HCT116 (cell line): ENCODE results near the gene ADORA1. TPM values are rescaled to one million over a fixed set of nuclear protein-coding genes. Genes with fewer than 3 reads are reported as not detected.
A peak's percentile ranks its signal among the peaks of the same experiment; 100 is the strongest.

ENCODE experiments used
- ATAC-seq: fragments of 200-7000 bp; cut with Tn5 transposase; 2 replicates; pipeline ENCODE4 v1.9.1; 2020; ENCODE audit warnings: mild to moderate bottlenecking, moderate library complexity
- BruUV-seq: library from RNA; stranded (reverse); fragments of 400-500 nt; replicated peaks from 2 replicates; lab custom pipeline; 2021; lab: Mats Ljungman, UMichigan
- CTCF ChIA-PET: fragments of 300-600 bp; sonication (Branson Sonifier 250); formaldehyde crosslinking; loops from one replicate; lab custom pipeline; 2021; ENCODE audit warnings: antibody characterized with exemption; lab: Charles Lee
- POLR2A ChIA-PET: fragments of 300-600, 350-600 bp; sonication (Branson Sonifier 250); formaldehyde crosslinking; loops from one replicate; lab custom pipeline; 2021; ENCODE audit warnings: antibody characterized with exemption; lab: Charles Lee
- RAD21 ChIA-PET, 2 experiments: fragments of 300-600 bp; sonication (Branson Sonifier 250); formaldehyde crosslinking; loops; one replicate each; lab custom pipeline; 2023; ENCODE audit warnings: low total read pairs in 2 of 2; ENCODE audit not compliant: uncharacterized antibody in 2 of 2, unreplicated experiment in 2 of 2, low non-redundant PET in 1 of 2; lab: Charles Lee
- DNase-seq: peaks from one replicate; pipeline ENCODE4 v3.0.0-alpha.2; 2010; ENCODE audit warnings: low read depth, low spot score
- H2AFZ ChIP-seq: fragments of 200-600 bp; shearing (Covaris generic), sonication (generic); 2 replicates; pipeline ENCODE4 v1.6.1; 2017; ENCODE audit warnings: low read depth, mixed run types, mixed read lengths, antibody characterized with exemption, low read length; ENCODE audit not compliant: poor library complexity, severe bottlenecking
- H3K27ac ChIP-seq: 2 replicates; pipeline ENCODE4 v1.5.1; 2012; ENCODE audit warnings: low read depth, low read length
- H3K27me3 ChIP-seq: fragments of 200-600 bp; sonication (generic); 2 replicates; pipeline ENCODE4 v1.6.1; 2016; ENCODE audit warnings: mixed run types, low read length, mixed read lengths; ENCODE audit not compliant: insufficient read depth
- H3K36me3 ChIP-seq, 2 experiments: fragments of 200-500 bp in 1 of 2; fragments of 200-600 bp in 1 of 2; sonication (Bioruptor generic) in 1 of 2; sonication (generic) in 1 of 2; 2 replicates each; pipeline versions ENCODE4 v1.5.1 to v1.6.1; 2014 to 2016; ENCODE audit warnings: low read length in 2 of 2, inconsistent platforms in 1 of 2, mixed read lengths in 1 of 2, mixed run types in 1 of 2; ENCODE audit not compliant: insufficient read depth in 2 of 2, control insufficient read depth in 1 of 2
- H3K4me1 ChIP-seq, 2 experiments: fragments of 200-600 bp in 1 of 2; sonication (generic) in 1 of 2; 2 replicates each; pipeline versions ENCODE4 v1.5.1 to v1.6.1; 2012 to 2017; ENCODE audit warnings: low read length in 2 of 2, inconsistent platforms in 1 of 2, mild to moderate bottlenecking in 1 of 2, mixed read lengths in 1 of 2, mixed run types in 1 of 2, moderate library complexity in 1 of 2; ENCODE audit not compliant: insufficient read depth in 2 of 2, control insufficient read depth in 1 of 2
- H3K4me2 ChIP-seq: fragments of 200-600 bp; sonication (generic); 2 replicates; pipeline ENCODE4 v1.6.1; 2017; ENCODE audit warnings: mixed run types, low read length, mixed read lengths
- H3K4me3 ChIP-seq, 2 experiments: fragments of 200-600 bp in 1 of 2; sonication (generic) in 1 of 2; replicated peaks in 1 of 2; 2 replicates each; pipeline ENCODE4 v1.5.1; 2011 to 2016; ENCODE audit warnings: low read length in 2 of 2, control low read depth in 1 of 2, low read depth in 1 of 2, mild to moderate bottlenecking in 1 of 2, mixed read lengths in 1 of 2, mixed run types in 1 of 2
- H3K79me2 ChIP-seq: fragments of 200-600 bp; sonication (generic); 2 replicates; pipeline ENCODE4 v1.6.1; 2017; ENCODE audit warnings: mild to moderate bottlenecking, mixed run types, low read length, moderate library complexity, mixed read lengths; ENCODE audit not compliant: insufficient read depth
- H3K9ac ChIP-seq: fragments of 200-600 bp; sonication (generic); 2 replicates; pipeline ENCODE4 v1.6.1; 2016; ENCODE audit warnings: low read length, mixed read lengths
- H3K9me2 ChIP-seq: fragments of 200-600 bp; sonication (generic), shearing (Covaris generic); 2 replicates; pipeline ENCODE4 v1.6.1; 2017; ENCODE audit warnings: mixed run types, mild to moderate bottlenecking, moderate library complexity; ENCODE audit not compliant: insufficient read depth
- H3K9me3 ChIP-seq, 2 experiments: fragments of 200-500 bp in 1 of 2; fragments of 200-600 bp in 1 of 2; sonication (Bioruptor generic) in 1 of 2; sonication (generic) in 1 of 2; 2 replicates each; pipeline ENCODE4 v1.6.1; 2014 to 2017; ENCODE audit warnings: low read length in 2 of 2, mixed read lengths in 2 of 2, inconsistent platforms in 1 of 2, low read depth in 1 of 2, mild to moderate bottlenecking in 1 of 2, mixed run types in 1 of 2, moderate library complexity in 1 of 2; ENCODE audit not compliant: control insufficient read depth in 1 of 2, insufficient read depth in 1 of 2
- H4K20me1 ChIP-seq: fragments of 200-600 bp; sonication (generic), shearing (Covaris generic); 2 replicates; pipeline ENCODE4 v1.6.1; 2017; ENCODE audit warnings: mixed run types, mild to moderate bottlenecking, moderate library complexity; ENCODE audit not compliant: insufficient read depth
- CTCF ChIP-seq, 3 experiments: fragments of 200-600 bp in 1 of 3; sonication (generic) in 1 of 3; IDR thresholded peaks in 2 of 3; conservative IDR thresholded peaks in 1 of 3; 2 replicates each; pipeline ENCODE4 v1.5.1; 2012 to 2017; ENCODE audit warnings: low read depth in 2 of 3, low read length in 2 of 3, antibody characterized with exemption in 1 of 3, borderline replicate concordance in 1 of 3, control low read depth in 1 of 3, mild to moderate bottlenecking in 1 of 3, mixed read lengths in 1 of 3, mixed run types in 1 of 3, moderate library complexity in 1 of 3; ENCODE audit not compliant: insufficient read depth in 1 of 3
- ELF1 ChIP-seq: IDR thresholded peaks from 2 replicates; pipeline ENCODE4 v1.6.1; 2012; ENCODE audit warnings: low read depth, borderline replicate concordance
- EZH2 ChIP-seq: fragments of 200-600 bp; sonication (generic); IDR thresholded peaks from 2 replicates; pipeline ENCODE4 v1.6.1; 2017; ENCODE audit warnings: antibody characterized with exemption, mixed run types
- FOSL1 ChIP-seq: IDR thresholded peaks from 2 replicates; pipeline ENCODE4 v1.6.1; 2012; ENCODE audit warnings: low read depth
- POLR2A ChIP-seq: IDR thresholded peaks from 2 replicates; pipeline ENCODE4 v1.7.0; 2011; ENCODE audit warnings: borderline replicate concordance; ENCODE audit not compliant: insufficient read depth, insufficient read length; ENCODE audit errors: extremely low read depth
- YY1 ChIP-seq: IDR thresholded peaks from 2 replicates; pipeline ENCODE4 v1.6.1; 2011; ENCODE audit warnings: low read length, low read depth, moderate library complexity, mild to moderate bottlenecking; ENCODE audit not compliant: insufficient replicate concordance; ENCODE audit errors: extremely low read depth
- ZNF274 ChIP-seq: fragments of 200-500 bp; sonication (Bioruptor generic); IDR thresholded peaks from 2 replicates; pipeline ENCODE4 v1.6.1; 2014; ENCODE audit warnings: mild to moderate bottlenecking, low read depth, low read length, inconsistent platforms
- intact Hi-C: fragments of 100-400 bp; cut with micrococcal nuclease; formaldehyde crosslinking; loops from 2 replicates; pipeline ENCODE4 v1.10.0; 2022
- total RNA-seq: library from RNA; stranded (reverse); gene quantifications from one replicate; pipeline ENCODE4 v1.2.1, GENCODE V29; 2021; ENCODE audit not compliant: unreplicated experiment
- TF ChIP-seq, protein P1 (sequence below): IDR thresholded peaks from 2 replicates; pipeline ENCODE4 v1.6.1; 2012

The ADORA1 gene
- total RNA-seq, 1 experiment from 2014 or later, result 2.8 TPM

- DNase-seq, result no peak
- ChIA-PET POLR2A (no interaction called here), CTCF (interaction anchor here (1.0 to 1.1 kb wide), 2 partner anchors 9 to 11 kb away, joined by 3 to 4 read pairs; no protein-coding TSS in a partner anchor)
- Histone ChIP-seq H3K36me3 (no peaks in the 10 kb centered on the region), H3K4me3 (no peak overlapping the region), H3K4me2 (no peak overlapping the region), H3K9ac (no peak overlapping the region), H3K79me2 (no peaks in the 10 kb centered on the region)
- TF ChIP-seq ELF1, result no peak
- no peak for TF ChIP-seq YY1
- no peak for TF ChIP-seq ZNF274
- TF ChIP-seq EZH2, result no peak
- no peak for TF ChIP-seq POLR2A
- TF ChIP-seq, protein P1, sequence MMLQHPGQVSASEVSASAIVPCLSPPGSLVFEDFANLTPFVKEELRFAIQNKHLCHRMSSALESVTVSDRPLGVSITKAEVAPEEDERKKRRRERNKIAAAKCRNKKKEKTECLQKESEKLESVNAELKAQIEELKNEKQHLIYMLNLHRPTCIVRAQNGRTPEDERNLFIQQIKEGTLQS, result no peak
- TF ChIP-seq, all 23 proteins: peak for 0
- Histone ChIP-seq H3K27ac (no peak overlapping the region), H4K20me1 (no peaks in the 10 kb centered on the region), H2AFZ (no peak overlapping the region), H3K9me2 (no peaks in the 10 kb centered on the region), H3K27me3 (no peaks in the 10 kb centered on the region), H3K4me1 (peaks cover 0 to 11% of the 10 kb centered on the region in 2 experiments; a peak in 3 of 4 replicates), H3K9me3 (no peaks in the 10 kb centered on the region)
- no TSS peak for BruUV-seq
- intact Hi-C loops, result no loop called here
- RAD21 ChIA-PET, result no interaction called here
- no peak for ATAC-seq
These were observed 8.2 kb downstream of the ADORA1 start for GRCh38 chr1:203135636-203136305.

- Histone ChIP-seq H3K9ac (no peak overlapping the region), H2AFZ (no peak overlapping the region), H4K20me1 (no peaks in the 10 kb centered on the region), H3K27ac (no peak overlapping the region), H3K4me1 (peaks cover 0 to 11% of the 10 kb centered on the region in 2 experiments; a peak in 3 of 4 replicates), H3K79me2 (no peaks in the 10 kb centered on the region), H3K9me2 (no peaks in the 10 kb centered on the region), H3K4me3 (no peak overlapping the region), H3K9me3 (no peaks in the 10 kb centered on the region), H3K27me3 (no peaks in the 10 kb centered on the region), H3K4me2 (no peak overlapping the region), H3K36me3 (no peaks in the 10 kb centered on the region)
- intact Hi-C loops, result no loop called here
- ATAC-seq, result peak; percentile 88
- DNase-seq, result no peak
- TF ChIP-seq CTCF (IDR thresholded peaks at IDR 0.05 in 2 of 3, conservative IDR thresholded peaks at IDR 0.05 in 1 of 3; ENCODE audit: borderline replicate concordance in 1 of 3, insufficient read depth in 1 of 3, low read depth in 2 of 3, low read length in 2 of 3) (peak in 2 of 3 experiments; percentile 32 to 34; a peak in 2 of 6 replicates), FOSL1 (no peak)
- no TSS peak for BruUV-seq
- POLR2A ChIA-PET, result no interaction called here
- RAD21 ChIA-PET, result no interaction called here
- CTCF ChIA-PET, result interaction anchor here (1.0 to 1.1 kb wide), 2 partner anchors 10 to 12 kb away, joined by 3 to 4 read pairs; no protein-coding TSS in a partner anchor
These were observed 9.0 kb downstream of the ADORA1 start for GRCh38 chr1:203136409-203137042.
